HG03095 (cell line): Measurements from ENCODE around the gene TASL.
"Not testable (repeated sequence)": the region's sequence is repeated elsewhere in the genome, so short reads cannot be mapped to it uniquely, and the experiment has no call there.

ENCODE experiments used
- ATAC-seq: cut with Tn5 transposase; IDR thresholded peaks from one replicate; pipeline ENCODE4 v1.9.1; 2021; ENCODE audit warnings: moderate library complexity; ENCODE audit not compliant: unreplicated experiment

TASL gene

GRCh38 chrX:30580641-30581040, 3.1 kb upstream of the TASL start:
- no peak for ATAC-seq

- ATAC-seq = no peak
These were observed 685 bp downstream of the TASL start for GRCh38 chrX:30576881-30577280.

- ATAC-seq = no peak
These were observed 4.4 kb downstream of the TASL start for GRCh38 chrX:30573125-30573524.

GRCh38 chrX:30572678-30573077, 4.9 kb downstream of the TASL start:
- no peak for ATAC-seq

GRCh38 chrX:30572004-30572403, 5.6 kb downstream of the TASL start:
- ATAC-seq = no peak

- no peak for ATAC-seq
These were observed 7.1 kb downstream of the TASL start for GRCh38 chrX:30570505-30570904.

- peak; percentile 56 for ATAC-seq
These were observed 9.4 kb downstream of the TASL start for GRCh38 chrX:30568136-30568535.

- not testable (repeated sequence) for ATAC-seq
These were observed 14.5 kb downstream of the TASL start for GRCh38 chrX:30563070-30563469.

- no peak for ATAC-seq
These were observed 16.4 kb downstream of the TASL start for GRCh38 chrX:30561191-30561590.

GRCh38 chrX:30538271-30538670, 39.3 kb downstream of the TASL start:
- no peak for ATAC-seq

GRCh38 chrX:30533835-30534234, 43.7 kb downstream of the TASL start:
- no peak for ATAC-seq

- ATAC-seq = no peak
These were observed 44.3 kb downstream of the TASL start for GRCh38 chrX:30533266-30533665.

- no peak for ATAC-seq
These were observed 47.0 kb downstream of the TASL start for GRCh38 chrX:30530606-30531005.

- no peak for ATAC-seq
These were observed 51.8 kb downstream of the TASL start for GRCh38 chrX:30525732-30526131.

GRCh38 chrX:30521440-30522182, 56.0 kb downstream of the TASL start:
- ATAC-seq = no peak

GRCh38 chrX:30513284-30513683, 64.3 kb downstream of the TASL start:
- no peak for ATAC-seq
